ENCODE data around the gene PPP1R1B. TPM values are rescaled to one million over a fixed set of nuclear protein-coding genes. Genes with fewer than 3 reads are reported as not detected.

Gene PPP1R1B
- total RNA-seq, 1 donor from 2014 or later: 25.1 TPM

DNA sequence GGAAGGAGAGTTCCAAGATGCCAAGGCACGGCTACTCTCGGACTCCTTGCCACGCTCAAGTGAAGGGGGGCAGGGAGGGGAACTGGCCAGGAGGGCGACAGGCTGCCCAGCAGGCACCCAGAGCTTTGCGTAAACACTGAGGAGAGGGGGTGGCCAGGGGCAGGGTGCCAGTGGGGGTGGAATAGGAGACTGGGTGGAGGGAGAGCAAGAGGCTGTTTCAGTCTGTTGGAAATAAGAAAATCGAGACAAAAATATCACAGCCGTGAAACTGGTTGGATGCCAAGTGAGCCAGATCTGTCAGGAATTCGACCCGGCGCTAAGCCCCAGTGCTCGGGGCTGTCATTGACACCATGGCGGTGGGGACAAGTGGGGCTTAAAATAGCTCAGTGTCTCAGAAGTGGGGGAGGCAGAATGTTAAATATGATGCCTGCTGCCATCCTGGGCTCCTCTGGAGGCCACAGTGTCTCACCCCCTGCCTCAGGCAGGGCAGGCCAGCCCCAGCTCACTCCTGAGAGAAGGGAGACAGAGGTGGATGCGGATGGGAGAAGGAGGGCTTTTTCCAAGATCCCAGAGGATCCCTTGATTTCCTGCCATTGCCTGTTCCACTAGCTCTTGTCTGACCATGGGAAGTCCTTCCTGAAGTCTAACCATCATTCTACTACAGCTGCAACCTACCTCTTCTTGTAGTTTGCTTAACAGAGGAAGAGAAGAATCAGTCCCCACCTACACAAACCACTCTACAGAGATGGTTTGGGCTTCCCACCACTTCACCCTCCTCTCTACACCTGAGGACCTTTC, 51.0 kb downstream of the PPP1R1B start:
- H3K4me1 ChIP-seq: peaks cover 24% of the 10 kb centered on the region
- H3K9me3 ChIP-seq: no peaks in the 10 kb centered on the region
- DNase-seq (no peak), ATAC-seq (peak; percentile 2)
- TF ChIP-seq, protein P1, sequence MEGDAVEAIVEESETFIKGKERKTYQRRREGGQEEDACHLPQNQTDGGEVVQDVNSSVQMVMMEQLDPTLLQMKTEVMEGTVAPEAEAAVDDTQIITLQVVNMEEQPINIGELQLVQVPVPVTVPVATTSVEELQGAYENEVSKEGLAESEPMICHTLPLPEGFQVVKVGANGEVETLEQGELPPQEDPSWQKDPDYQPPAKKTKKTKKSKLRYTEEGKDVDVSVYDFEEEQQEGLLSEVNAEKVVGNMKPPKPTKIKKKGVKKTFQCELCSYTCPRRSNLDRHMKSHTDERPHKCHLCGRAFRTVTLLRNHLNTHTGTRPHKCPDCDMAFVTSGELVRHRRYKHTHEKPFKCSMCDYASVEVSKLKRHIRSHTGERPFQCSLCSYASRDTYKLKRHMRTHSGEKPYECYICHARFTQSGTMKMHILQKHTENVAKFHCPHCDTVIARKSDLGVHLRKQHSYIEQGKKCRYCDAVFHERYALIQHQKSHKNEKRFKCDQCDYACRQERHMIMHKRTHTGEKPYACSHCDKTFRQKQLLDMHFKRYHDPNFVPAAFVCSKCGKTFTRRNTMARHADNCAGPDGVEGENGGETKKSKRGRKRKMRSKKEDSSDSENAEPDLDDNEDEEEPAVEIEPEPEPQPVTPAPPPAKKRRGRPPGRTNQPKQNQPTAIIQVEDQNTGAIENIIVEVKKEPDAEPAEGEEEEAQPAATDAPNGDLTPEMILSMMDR (IDR thresholded peaks at IDR 0.05): no peak
- H3K4me3 ChIP-seq: no peak overlapping the region
- intact Hi-C loops (cut with DNase I): no loop called here
- no peak overlapping the region for H3K27ac ChIP-seq
- no peaks in the 10 kb centered on the region for H3K27me3 ChIP-seq
- peaks cover 9% of the 10 kb centered on the region for H3K36me3 ChIP-seq

DNA sequence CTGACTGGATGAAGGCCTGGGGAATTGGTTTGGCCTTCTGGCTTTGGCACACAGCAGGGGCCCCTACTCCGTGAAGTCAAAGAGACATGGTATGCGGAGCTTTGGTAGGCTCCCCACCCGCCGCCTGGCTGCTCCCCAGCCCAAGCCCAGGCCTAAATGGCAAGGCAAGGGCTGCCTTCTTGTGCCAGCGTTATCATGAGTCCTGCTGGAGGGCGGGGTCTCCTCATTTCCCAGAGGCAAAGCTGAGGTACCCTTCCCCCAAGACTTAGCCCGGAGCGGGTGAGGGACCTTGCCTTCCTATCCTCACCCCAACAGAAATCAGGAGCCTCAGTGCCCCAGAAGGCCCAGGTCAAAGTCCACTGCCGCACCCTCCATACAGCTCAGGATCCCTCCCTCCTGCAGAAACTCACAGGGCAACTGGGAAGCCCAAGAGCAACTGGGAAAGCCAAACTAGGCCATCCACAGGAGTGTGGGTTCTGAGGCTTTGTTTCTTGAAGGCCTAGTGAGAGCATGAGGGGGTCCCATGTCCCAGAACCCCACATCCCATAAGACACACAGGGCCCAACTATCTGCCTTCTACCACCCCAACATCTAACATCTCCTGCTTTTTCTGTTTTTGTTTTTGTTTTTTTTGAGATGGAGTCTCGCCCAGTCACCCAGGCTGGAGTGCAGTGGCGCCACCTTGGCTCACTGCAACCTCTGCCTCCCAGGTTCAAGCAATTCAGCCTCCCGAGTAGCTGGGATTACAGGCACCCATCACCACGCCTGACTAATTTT, 51.8 kb downstream of the PPP1R1B start:
- Histone ChIP-seq H3K9me3 (no peaks in the 10 kb centered on the region), H3K27ac (no peak overlapping the region), H3K4me3 (no peak overlapping the region), H3K27me3 (no peaks in the 10 kb centered on the region), H3K36me3 (peaks cover 15% of the 10 kb centered on the region), H3K4me1 (peaks cover 24% of the 10 kb centered on the region)
- intact Hi-C loops (cut with DNase I): no loop called here
- TF ChIP-seq, protein P1 (IDR thresholded peaks at IDR 0.05): no peak
- ATAC-seq (no peak), DNase-seq (no peak)

DNA sequence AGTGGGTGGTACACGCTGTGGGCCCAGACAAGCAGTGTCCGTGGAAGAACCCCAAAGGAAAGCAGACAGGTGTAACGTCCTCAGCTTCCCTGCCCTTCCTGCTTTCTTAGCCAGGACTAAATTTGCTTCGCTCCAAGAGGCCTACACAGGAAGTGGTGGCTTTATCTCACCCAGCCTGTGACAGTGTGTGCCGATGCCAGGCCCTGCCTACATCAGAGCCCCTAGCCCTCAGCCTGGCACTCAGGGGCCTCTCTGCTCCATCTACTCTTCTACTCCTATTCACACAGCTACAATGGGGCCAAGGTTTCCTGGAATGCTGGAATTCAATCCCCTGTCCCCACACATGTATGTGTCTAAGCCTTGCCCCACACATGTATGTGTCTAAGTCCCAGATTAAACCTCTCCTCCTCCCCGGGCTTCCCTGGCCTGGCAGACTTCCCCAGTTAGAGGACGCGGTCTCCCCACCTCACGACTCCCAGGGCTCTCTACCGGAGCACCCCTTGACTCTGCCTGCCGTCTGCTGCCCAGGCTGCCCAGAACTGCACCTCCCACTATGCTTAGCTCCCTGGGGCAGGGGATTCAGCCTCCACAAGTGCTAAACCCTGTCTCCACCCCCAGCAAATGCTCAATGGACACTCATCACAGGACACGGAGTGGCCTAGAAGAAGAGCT, 52.9 kb downstream of the PPP1R1B start:
- H3K27ac ChIP-seq: no peak overlapping the region
- H3K4me1 ChIP-seq: peaks cover 24% of the 10 kb centered on the region
- ATAC-seq (no peak), DNase-seq (no peak)
- peaks cover 22% of the 10 kb centered on the region for H3K36me3 ChIP-seq
- TF ChIP-seq, protein P1 (IDR thresholded peaks at IDR 0.05): no peak
- no peaks in the 10 kb centered on the region for H3K9me3 ChIP-seq
- no peak overlapping the region for H3K4me3 ChIP-seq
- intact Hi-C loops (cut with DNase I): no loop called here
- no peaks in the 10 kb centered on the region for H3K27me3 ChIP-seq

DNA sequence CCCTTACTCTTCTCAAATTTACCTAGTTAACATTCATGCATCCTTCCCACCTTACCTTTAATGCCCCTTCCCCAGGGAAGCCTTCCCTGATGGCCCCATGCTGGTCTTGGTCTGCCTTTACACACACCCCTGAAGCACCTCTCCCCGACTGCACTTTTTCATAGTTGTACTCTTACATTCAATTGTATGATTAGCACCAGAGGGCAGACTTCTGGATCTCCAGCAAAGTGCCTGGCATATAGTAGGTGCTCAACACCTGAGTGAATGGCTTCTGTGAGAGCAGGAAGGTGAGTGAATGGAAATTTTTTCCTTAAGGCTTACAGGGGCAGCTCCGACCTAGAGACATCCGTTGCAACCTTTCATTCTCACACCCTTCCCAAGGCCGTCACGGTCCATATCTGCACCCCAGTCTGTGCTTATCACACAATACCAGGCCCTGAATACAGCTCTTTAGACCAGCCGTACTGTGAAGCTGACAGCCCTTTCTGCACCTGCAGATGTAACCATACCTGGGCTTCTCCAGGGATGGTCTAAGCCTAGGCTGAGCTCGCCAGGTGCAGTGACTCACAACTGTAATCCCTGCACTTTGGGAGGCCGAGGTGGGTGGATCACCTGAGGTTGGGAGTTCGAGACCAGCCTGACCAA, 56.7 kb downstream of the PPP1R1B start:
- ATAC-seq (no peak), DNase-seq (no peak)
- Histone ChIP-seq H3K4me1 (peaks cover 8% of the 10 kb centered on the region), H3K4me3 (no peak overlapping the region), H3K27ac (no peak overlapping the region), H3K36me3 (peaks cover 24% of the 10 kb centered on the region), H3K27me3 (no peaks in the 10 kb centered on the region), H3K9me3 (no peaks in the 10 kb centered on the region)
- intact Hi-C loops (cut with DNase I): no loop called here
- TF ChIP-seq, protein P1 (IDR thresholded peaks at IDR 0.05): no peak

DNA sequence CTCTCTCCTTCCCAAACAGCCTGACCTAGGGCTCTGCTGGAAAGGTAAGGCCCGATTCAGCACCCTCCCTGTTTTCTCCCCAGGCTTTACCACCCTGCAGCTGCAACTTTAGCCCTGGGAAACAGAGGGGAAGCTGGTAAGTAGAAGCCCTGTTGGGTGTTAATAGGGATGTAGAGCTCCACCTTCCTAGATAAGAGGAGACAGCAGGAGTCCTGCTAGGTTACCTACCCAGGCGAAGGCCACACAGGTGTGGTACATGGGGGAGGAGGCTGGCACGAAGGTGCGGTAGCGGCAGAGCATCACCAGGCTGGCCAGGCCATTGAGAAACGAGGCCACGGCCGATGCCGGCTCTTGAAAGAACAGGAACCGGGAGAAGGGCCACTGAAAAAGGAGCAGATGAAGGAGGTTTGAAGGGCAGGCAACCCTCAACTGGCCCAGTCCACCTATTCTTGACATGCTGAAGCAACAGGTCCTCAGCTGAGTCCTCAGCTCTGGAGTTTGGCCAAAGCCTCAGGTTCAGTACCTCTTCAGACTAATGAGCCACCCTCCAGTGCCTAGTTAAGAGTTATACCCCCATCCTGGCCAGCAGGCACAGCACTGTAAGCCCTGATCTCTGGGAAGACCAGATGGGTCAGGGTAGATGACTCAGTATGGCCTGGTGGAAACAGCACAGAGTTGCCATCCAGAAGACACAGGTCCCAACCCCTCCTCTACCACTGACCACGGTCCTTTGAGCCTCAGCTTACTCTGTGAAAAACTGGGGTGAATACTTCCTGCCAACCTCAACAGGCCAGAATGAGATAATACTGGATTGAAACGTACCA, 57.8 kb downstream of the PPP1R1B start:
- intact Hi-C loops (cut with DNase I): no loop called here

More for the DNA sequence above, 57.8 kb downstream of the PPP1R1B start:
- TF ChIP-seq, protein P1 (IDR thresholded peaks at IDR 0.05): no peak
- Histone ChIP-seq H3K9me3 (no peaks in the 10 kb centered on the region), H3K27ac (no peak overlapping the region), H3K4me3 (no peak overlapping the region), H3K27me3 (no peaks in the 10 kb centered on the region), H3K36me3 (peaks cover 24% of the 10 kb centered on the region), H3K4me1 (peaks cover 16% of the 10 kb centered on the region)
- DNase-seq (no peak), ATAC-seq (no peak)
